ENCODE measurements around the gene PLEKHA7. TPM values are rescaled to one million over a fixed set of nuclear protein-coding genes. Genes with fewer than 3 reads are reported as not detected.

PLEKHA7 gene
- total RNA-seq, 4 donors from 2014 or later = 0.72 to 3.6 (median 2.2) TPM

DNA sequence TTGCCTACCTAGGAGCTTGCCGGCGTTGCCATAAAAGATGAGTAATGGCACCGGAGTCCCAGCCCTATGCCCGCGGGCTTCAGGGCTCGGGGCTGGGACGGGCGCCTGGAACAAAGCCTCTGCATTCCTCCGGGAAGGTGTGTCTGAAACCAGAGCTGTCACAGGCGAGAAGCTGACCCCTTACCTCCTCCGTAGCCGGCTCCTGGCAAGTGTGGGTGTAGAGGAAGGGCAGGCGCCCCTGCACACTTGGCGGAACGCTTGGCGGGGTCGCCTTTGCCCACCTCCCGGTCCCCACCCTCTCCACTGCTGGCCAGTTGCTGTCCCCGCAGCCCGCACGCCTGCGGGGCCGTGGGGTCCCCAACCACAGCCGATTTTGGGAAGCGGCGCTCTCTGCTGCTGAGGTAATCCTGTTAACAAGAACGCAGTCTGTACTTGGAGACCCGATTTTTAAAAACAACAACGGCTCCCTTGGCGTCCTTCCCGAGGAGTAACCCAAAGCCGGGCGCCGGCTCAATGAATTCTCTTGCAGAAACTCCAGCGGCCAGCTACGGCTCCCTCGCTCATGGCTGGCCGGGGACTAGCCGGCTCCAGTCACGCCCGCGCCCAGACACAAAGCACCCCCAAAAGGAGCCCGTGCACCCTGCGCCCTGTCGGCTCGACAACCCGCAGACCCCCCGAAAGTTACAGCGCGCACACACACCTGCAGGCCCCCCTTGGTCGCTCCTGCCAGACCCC, 89.2 kb downstream of the PLEKHA7 start:
- Histone ChIP-seq H3K4me3 (peak overlapping the region; percentile 52 to 74 (median 61)), H3K36me3 (no peaks in the 10 kb centered on the region), H3K27me3 (peaks cover 0 to 5% (median 0%) of the 10 kb centered on the region in 3 donors), H3K9me3 (no peaks in the 10 kb centered on the region), H3K27ac (peak overlapping the region in 1 of 4 donors; percentile 27), H3K4me1 (peaks cover 8 to 10% of the 10 kb centered on the region in 2 donors)
- DNase-seq (peak; percentile 26 to 33), ATAC-seq (peak; percentile 68 to 71)
- intact Hi-C loops (cut with DNase I; ENCODE audit: low total_unique reads) = no loop called here
- TF ChIP-seq POLR2A (IDR thresholded peaks at IDR 0.05) = no peak
- TF ChIP-seq, protein P1, sequence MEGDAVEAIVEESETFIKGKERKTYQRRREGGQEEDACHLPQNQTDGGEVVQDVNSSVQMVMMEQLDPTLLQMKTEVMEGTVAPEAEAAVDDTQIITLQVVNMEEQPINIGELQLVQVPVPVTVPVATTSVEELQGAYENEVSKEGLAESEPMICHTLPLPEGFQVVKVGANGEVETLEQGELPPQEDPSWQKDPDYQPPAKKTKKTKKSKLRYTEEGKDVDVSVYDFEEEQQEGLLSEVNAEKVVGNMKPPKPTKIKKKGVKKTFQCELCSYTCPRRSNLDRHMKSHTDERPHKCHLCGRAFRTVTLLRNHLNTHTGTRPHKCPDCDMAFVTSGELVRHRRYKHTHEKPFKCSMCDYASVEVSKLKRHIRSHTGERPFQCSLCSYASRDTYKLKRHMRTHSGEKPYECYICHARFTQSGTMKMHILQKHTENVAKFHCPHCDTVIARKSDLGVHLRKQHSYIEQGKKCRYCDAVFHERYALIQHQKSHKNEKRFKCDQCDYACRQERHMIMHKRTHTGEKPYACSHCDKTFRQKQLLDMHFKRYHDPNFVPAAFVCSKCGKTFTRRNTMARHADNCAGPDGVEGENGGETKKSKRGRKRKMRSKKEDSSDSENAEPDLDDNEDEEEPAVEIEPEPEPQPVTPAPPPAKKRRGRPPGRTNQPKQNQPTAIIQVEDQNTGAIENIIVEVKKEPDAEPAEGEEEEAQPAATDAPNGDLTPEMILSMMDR (IDR thresholded peaks at IDR 0.05 in 4 of 5, conservative IDR thresholded peaks at IDR 0.05 in 1 of 5) = no peak
- in situ Hi-C loops (cut with MboI; ENCODE audit: low sequenced_read_pairs in 4 of 4) = no loop called here

DNA sequence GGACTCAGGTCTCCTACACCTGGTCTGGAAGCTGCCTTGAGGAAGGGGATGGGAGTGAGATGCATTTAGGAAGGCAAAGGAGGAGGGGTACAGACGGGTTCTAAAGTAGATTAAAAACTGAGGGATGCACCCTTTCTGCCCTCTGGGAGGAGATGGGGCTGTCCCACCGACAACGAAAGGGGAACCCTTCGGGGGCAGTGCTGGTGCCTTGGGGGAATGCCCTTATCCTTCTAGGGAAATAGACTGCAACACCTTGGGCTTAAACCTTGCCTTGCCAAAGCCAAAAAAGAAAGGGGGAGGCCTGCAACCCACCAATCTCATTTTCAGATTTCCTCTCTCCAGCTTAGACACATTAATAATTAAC, 89.8 kb downstream of the PLEKHA7 start:
- no peak overlapping the region for H3K27ac ChIP-seq
- no peak for ATAC-seq

DNA sequence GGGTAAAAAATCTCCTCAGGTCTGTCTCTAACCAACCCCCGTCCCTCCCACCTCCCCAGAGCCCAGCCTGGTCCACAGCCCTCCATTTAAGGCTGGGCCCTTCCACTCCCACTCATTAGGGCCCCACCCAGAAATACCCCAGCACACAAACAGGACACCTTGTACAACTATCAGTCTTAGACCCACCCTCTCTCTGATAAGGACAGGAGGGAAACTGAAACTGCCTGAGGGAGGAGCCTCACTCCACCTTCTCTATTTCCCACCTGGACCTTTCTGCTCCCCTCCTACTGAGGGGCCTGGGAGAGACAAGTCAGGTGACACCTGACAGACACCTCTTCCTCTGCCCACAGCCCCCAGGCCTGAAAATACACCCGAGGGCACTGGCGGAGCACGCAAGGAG, 90.2 kb downstream of the PLEKHA7 start:
- intact Hi-C loops (cut with DNase I; ENCODE audit: low total_unique reads) = no loop called here
- ATAC-seq = no peak

More for the DNA sequence above, 89.8 kb downstream of the PLEKHA7 start:
- intact Hi-C loops (cut with DNase I; ENCODE audit: low total_unique reads) = no loop called here
- in situ Hi-C loops (cut with MboI; ENCODE audit: low sequenced_read_pairs in 4 of 4) = no loop called here
- Histone ChIP-seq H3K9me3 (no peaks in the 10 kb centered on the region), H3K4me3 (peak overlapping the region; percentile 52 to 74 (median 61)), H3K4me1 (peaks cover 8 to 10% of the 10 kb centered on the region in 2 donors), H3K36me3 (no peaks in the 10 kb centered on the region), H3K27me3 (peaks cover 0 to 5% (median 0%) of the 10 kb centered on the region in 3 donors)
- TF ChIP-seq, protein P1 (IDR thresholded peaks at IDR 0.05 in 4 of 5, conservative IDR thresholded peaks at IDR 0.05 in 1 of 5) = no peak
- TF ChIP-seq POLR2A (IDR thresholded peaks at IDR 0.05) = no peak
- no peak for DNase-seq

DNA sequence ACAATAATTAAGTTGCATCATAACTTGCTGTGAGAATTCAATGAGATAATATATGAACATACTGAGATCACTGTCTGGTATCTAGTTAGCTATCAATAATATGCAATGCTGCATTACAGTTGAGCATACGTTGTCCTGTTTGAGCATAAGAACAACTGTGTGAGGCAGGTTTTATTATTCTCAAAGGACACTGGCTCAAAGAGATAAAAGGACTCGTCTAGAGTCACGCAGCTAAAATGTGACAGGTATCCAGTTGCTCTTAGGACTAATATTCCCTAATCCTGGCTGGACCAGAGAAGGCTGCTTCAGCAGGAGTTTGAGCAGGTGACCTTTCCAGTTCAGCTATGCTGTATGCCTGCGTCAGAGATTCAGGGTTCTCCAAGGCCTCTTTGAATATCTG, 92.5 kb downstream of the PLEKHA7 start:
- TF ChIP-seq, protein P1 (IDR thresholded peaks at IDR 0.05 in 4 of 5, conservative IDR thresholded peaks at IDR 0.05 in 1 of 5) = no peak
- no peak for TF ChIP-seq POLR2A (IDR thresholded peaks at IDR 0.05)
- intact Hi-C loops (cut with DNase I; ENCODE audit: low total_unique reads) = no loop called here
- Histone ChIP-seq H3K4me3 (no peak overlapping the region), H3K36me3 (no peaks in the 10 kb centered on the region), H3K27me3 (peaks cover 0 to 5% (median 0%) of the 10 kb centered on the region in 3 donors), H3K27ac (no peak overlapping the region), H3K4me1 (peaks cover 8 to 10% of the 10 kb centered on the region in 2 donors), H3K9me3 (no peaks in the 10 kb centered on the region)
- DNase-seq (no peak), ATAC-seq (no peak)
- in situ Hi-C loops (cut with MboI; ENCODE audit: low sequenced_read_pairs in 4 of 4) = no loop called here

More for the DNA sequence above, 90.2 kb downstream of the PLEKHA7 start:
- peaks cover 0 to 5% (median 0%) of the 10 kb centered on the region in 3 donors for H3K27me3 ChIP-seq
- no peaks in the 10 kb centered on the region for H3K36me3 ChIP-seq
- no peak overlapping the region for H3K4me3 ChIP-seq
- no peak for DNase-seq
- H3K9me3 ChIP-seq = no peaks in the 10 kb centered on the region
- peaks cover 8 to 10% of the 10 kb centered on the region in 2 donors for H3K4me1 ChIP-seq
- in situ Hi-C loops (cut with MboI; ENCODE audit: low sequenced_read_pairs in 4 of 4) = no loop called here
- no peak overlapping the region for H3K27ac ChIP-seq
- TF ChIP-seq, protein P1 (IDR thresholded peaks at IDR 0.05 in 4 of 5, conservative IDR thresholded peaks at IDR 0.05 in 1 of 5) = no peak
- TF ChIP-seq POLR2A (IDR thresholded peaks at IDR 0.05) = no peak
